Aorta (tissue), 5 donors: Measurements from ENCODE around the gene PRKN. TPM values are rescaled to one million over a fixed set of nuclear protein-coding genes. Genes with fewer than 3 reads are reported as not detected.

Source experiments
- ATAC-seq: fragments of 200-7000 bp; cut with Tn5 transposase; one replicate; pipeline ENCODE4 v1.9.1; 2022; ENCODE audit warnings: moderate library complexity; ENCODE audit not compliant: low FRiP score
- DNase-seq, 2 donors: peaks; one replicate each; pipeline ENCODE4 v3.0.0-alpha.2; 2020
- H3K27ac ChIP-seq, 2 donors: one replicate each; pipeline ENCODE4 v1.5.1; 2013; ENCODE audit warnings: low read length in 2 of 2, mild to moderate bottlenecking in 2 of 2, moderate library complexity in 2 of 2, control low read depth in 1 of 2, inconsistent platforms in 1 of 2, low read depth in 1 of 2
- H3K27me3 ChIP-seq, 2 donors: one replicate each; pipeline ENCODE4 v1.6.1; 2013; ENCODE audit warnings: control low read depth in 1 of 2, low read length in 1 of 2, mild to moderate bottlenecking in 1 of 2, moderate library complexity in 1 of 2; ENCODE audit not compliant: insufficient read depth in 2 of 2, control insufficient read depth in 1 of 2
- H3K36me3 ChIP-seq, 2 donors: one replicate each; pipeline ENCODE4 v1.6.1; 2013; ENCODE audit warnings: control low read depth in 1 of 2, low read length in 1 of 2, mild to moderate bottlenecking in 1 of 2; ENCODE audit not compliant: insufficient read depth in 2 of 2, control insufficient read depth in 1 of 2
- H3K4me1 ChIP-seq, 2 donors: one replicate each; pipeline ENCODE4 v1.6.1; 2013; ENCODE audit warnings: low read length in 2 of 2, control low read depth in 1 of 2, mild to moderate bottlenecking in 1 of 2, moderate library complexity in 1 of 2; ENCODE audit not compliant: insufficient read depth in 2 of 2, control insufficient read depth in 1 of 2
- H3K4me3 ChIP-seq, 2 donors: one replicate each; pipeline ENCODE4 v1.5.1; 2013; ENCODE audit warnings: low read length in 2 of 2, control low read depth in 1 of 2, mild to moderate bottlenecking in 1 of 2
- H3K9me3 ChIP-seq: one replicate; pipeline ENCODE4 v1.6.1; 2013; ENCODE audit warnings: mild to moderate bottlenecking, low read length; ENCODE audit not compliant: control insufficient read depth
- WGBS, 2 donors: extraction: QIAGEN DNeasy Blood & Tissue Kit; methylation state at CpG; one replicate each; pipeline ENCODE4 v1.1.7; 2013; 5-methylcytosine and 5-hydroxymethylcytosine counted together
- intact Hi-C, 2 donors: fragments of 100-400 bp; cut with DNase I; formaldehyde crosslinking; loops; one replicate each; pipeline versions ENCODE4 v1.14.2 to v1.15.0; 2022
- polyA plus RNA-seq, 2 donors: library from polyadenylated mRNA; stranded (reverse); fragments of 200-250 nt; gene quantifications; one replicate each; pipeline ENCODE4 v1.2.3, GENCODE V29; 2013
- total RNA-seq, 2 donors: library from RNA; stranded (reverse); fragmentation: NEBNext Ultra II Directional; extraction: Animal tissue kit (Norgen Biotek cat#: 25700); gene quantifications; one replicate each; pipeline ENCODE4 v1.2.1, GENCODE V29; 2021
- donor health status: healthy with polysubstance abuse.
- donor health status: Bipolar disorder and iron deficiency.
- donor health status: DM: no; HTN: no; CAD: no.
- donor health status: DM: no; HTN: no; CAD: no.
- donor health status: DM: yes; HTN: yes; CAD: no.

Gene PRKN
- total and polyA plus RNA-seq, 4 donors: 1.0 to 17.3 (median 5.7) TPM

GRCh38 chr6:161594412-161594811, 1133.2 kb downstream of the PRKN start:
- intact Hi-C loops: no loop called here
- WGBS, 2 donors: 55 to 58% methylated on average over 1 of the region's 1 CpG
- ATAC-seq (no peak), DNase-seq (no peak)
- H3K9me3 ChIP-seq: peaks cover 2% of the 10 kb centered on the region
- no peak overlapping the region for H3K4me3 ChIP-seq
- H3K27me3 ChIP-seq: no peaks in the 10 kb centered on the region
- no peak overlapping the region for H3K27ac ChIP-seq
- H3K36me3 ChIP-seq: no peaks in the 10 kb centered on the region
- no peaks in the 10 kb centered on the region for H3K4me1 ChIP-seq

GRCh38 chr6:161590961-161591627, 1136.5 kb downstream of the PRKN start:
- peaks cover 2% of the 10 kb centered on the region for H3K9me3 ChIP-seq
- H3K4me1 ChIP-seq: no peaks in the 10 kb centered on the region
- H3K27me3 ChIP-seq: no peaks in the 10 kb centered on the region
- intact Hi-C loops: no loop called here
- DNase-seq (no peak), ATAC-seq (no peak)
- no peaks in the 10 kb centered on the region for H3K36me3 ChIP-seq
- no peak overlapping the region for H3K27ac ChIP-seq
- WGBS, 2 donors: 64 to 75% methylated on average over 5 of the region's 5 CpGs
- no peak overlapping the region for H3K4me3 ChIP-seq

- no peak for ATAC-seq
- intact Hi-C loops: no loop called here
- DNase-seq: no peak
- Histone ChIP-seq H3K36me3 (no peaks in the 10 kb centered on the region), H3K27me3 (no peaks in the 10 kb centered on the region), H3K27ac (no peak overlapping the region), H3K4me1 (no peaks in the 10 kb centered on the region), H3K9me3 (no peaks in the 10 kb centered on the region), H3K4me3 (no peak overlapping the region)
- 34 to 50% methylated on average over 2 of the region's 2 CpGs for WGBS, 2 donors
Measured at GRCh38 chr6:161586887-161587286, 1140.7 kb downstream of the PRKN start.

- Histone ChIP-seq H3K36me3 (no peaks in the 10 kb centered on the region), H3K27ac (no peak overlapping the region), H3K4me3 (no peak overlapping the region), H3K27me3 (no peaks in the 10 kb centered on the region), H3K9me3 (no peaks in the 10 kb centered on the region), H3K4me1 (no peaks in the 10 kb centered on the region)
- intact Hi-C loops: no loop called here
- ATAC-seq (no peak), DNase-seq (no peak)
- WGBS, 2 donors: 71 to 77% methylated on average over 8 of the region's 8 CpGs
Measured at GRCh38 chr6:161584621-161585340, 1142.8 kb downstream of the PRKN start.

GRCh38 chr6:161584051-161584450, 1143.5 kb downstream of the PRKN start:
- DNase-seq (no peak), ATAC-seq (no peak)
- H3K27ac ChIP-seq: no peak overlapping the region
- H3K27me3 ChIP-seq: no peaks in the 10 kb centered on the region
- H3K36me3 ChIP-seq: no peaks in the 10 kb centered on the region
- no peaks in the 10 kb centered on the region for H3K9me3 ChIP-seq
- H3K4me1 ChIP-seq: no peaks in the 10 kb centered on the region
- 58 to 67% methylated on average over 1 of the region's 1 CpG for WGBS, 2 donors
- intact Hi-C loops: no loop called here
- H3K4me3 ChIP-seq: no peak overlapping the region

GRCh38 chr6:161583584-161583983, 1144.0 kb downstream of the PRKN start:
- Histone ChIP-seq H3K27ac (no peak overlapping the region), H3K36me3 (no peaks in the 10 kb centered on the region), H3K4me3 (no peak overlapping the region), H3K9me3 (no peaks in the 10 kb centered on the region), H3K27me3 (no peaks in the 10 kb centered on the region), H3K4me1 (no peaks in the 10 kb centered on the region)
- intact Hi-C loops: no loop called here
- 94% methylated on average over 5 of the region's 5 CpGs for WGBS, 2 donors
- DNase-seq: no peak
- ATAC-seq: no peak

GRCh38 chr6:161578478-161578877, 1149.1 kb downstream of the PRKN start:
- no peak overlapping the region for H3K4me3 ChIP-seq
- DNase-seq: no peak
- no peak for ATAC-seq
- no peaks in the 10 kb centered on the region for H3K4me1 ChIP-seq
- H3K27me3 ChIP-seq: no peaks in the 10 kb centered on the region
- H3K27ac ChIP-seq: no peak overlapping the region
- 52 to 63% methylated on average over 3 of the region's 3 CpGs for WGBS, 2 donors
- intact Hi-C loops: no loop called here
- no peaks in the 10 kb centered on the region for H3K36me3 ChIP-seq
- no peaks in the 10 kb centered on the region for H3K9me3 ChIP-seq

- Histone ChIP-seq H3K4me3 (no peak overlapping the region), H3K36me3 (no peaks in the 10 kb centered on the region), H3K4me1 (no peaks in the 10 kb centered on the region), H3K27me3 (no peaks in the 10 kb centered on the region), H3K27ac (no peak overlapping the region), H3K9me3 (peaks cover 1% of the 10 kb centered on the region)
- ATAC-seq (no peak), DNase-seq (no peak)
- 68 to 78% methylated on average over 13 of the region's 13 CpGs for WGBS, 2 donors
- intact Hi-C loops: no loop called here
Measured at GRCh38 chr6:161575523-161576254, 1151.9 kb downstream of the PRKN start.
